HG02763 (cell line): ENCODE results near the gene CAPN9.

Source experiments
- ATAC-seq: cut with Tn5 transposase; IDR thresholded peaks from one replicate; pipeline ENCODE4 v1.9.1; 2021; ENCODE audit warnings: mild to moderate bottlenecking, moderate library complexity; ENCODE audit not compliant: unreplicated experiment

The CAPN9 gene

DNA sequence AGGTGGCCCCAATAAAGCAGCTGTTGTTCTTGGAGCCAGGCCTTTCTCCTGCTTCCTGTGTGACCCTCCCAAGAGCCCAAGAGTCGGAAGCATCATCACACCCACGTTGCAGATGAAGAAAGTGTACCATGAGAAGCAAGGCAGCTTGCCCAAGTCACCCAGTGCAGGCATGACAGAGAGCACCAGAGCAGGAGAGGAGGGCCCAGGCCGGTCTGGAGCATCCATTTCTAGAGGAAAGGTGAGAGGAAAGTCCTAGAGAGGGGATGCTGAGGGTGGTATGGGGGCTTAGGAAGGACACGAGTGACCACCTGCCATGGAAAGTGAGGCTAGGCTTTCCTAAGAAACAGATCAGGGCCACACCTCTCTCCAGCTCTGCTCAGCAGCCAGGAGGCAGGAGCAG is 74.2 kb downstream of the CAPN9 start:
- no peak for ATAC-seq

- ATAC-seq = no peak
Observed at GRCh38 chr1:230822092-230822581, 74.9 kb downstream of the CAPN9 start.

GRCh38 chr1:230823426-230823825 is 76.2 kb downstream of the CAPN9 start:
- no peak for ATAC-seq

- no peak for ATAC-seq
Observed at GRCh38 chr1:230823931-230824381, 76.8 kb downstream of the CAPN9 start.

DNA sequence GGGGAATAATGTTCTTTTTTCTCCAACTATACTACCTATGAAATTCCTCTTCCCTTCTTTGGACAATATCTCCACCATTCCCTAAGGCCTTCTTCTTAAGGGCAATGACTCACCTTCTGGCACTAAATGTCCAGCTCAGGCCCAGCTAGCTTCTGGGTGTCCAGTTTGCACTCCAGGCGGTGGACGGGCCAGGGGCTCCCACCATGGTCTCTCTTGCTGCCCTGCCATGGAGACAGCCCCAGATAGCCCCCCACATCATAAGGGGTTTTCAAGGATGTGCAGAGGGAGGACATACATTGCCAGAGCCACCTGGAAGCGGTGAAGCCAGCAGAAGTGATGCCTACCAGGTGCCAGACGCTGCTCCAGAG is 77.3 kb downstream of the CAPN9 start:
- no peak for ATAC-seq

DNA sequence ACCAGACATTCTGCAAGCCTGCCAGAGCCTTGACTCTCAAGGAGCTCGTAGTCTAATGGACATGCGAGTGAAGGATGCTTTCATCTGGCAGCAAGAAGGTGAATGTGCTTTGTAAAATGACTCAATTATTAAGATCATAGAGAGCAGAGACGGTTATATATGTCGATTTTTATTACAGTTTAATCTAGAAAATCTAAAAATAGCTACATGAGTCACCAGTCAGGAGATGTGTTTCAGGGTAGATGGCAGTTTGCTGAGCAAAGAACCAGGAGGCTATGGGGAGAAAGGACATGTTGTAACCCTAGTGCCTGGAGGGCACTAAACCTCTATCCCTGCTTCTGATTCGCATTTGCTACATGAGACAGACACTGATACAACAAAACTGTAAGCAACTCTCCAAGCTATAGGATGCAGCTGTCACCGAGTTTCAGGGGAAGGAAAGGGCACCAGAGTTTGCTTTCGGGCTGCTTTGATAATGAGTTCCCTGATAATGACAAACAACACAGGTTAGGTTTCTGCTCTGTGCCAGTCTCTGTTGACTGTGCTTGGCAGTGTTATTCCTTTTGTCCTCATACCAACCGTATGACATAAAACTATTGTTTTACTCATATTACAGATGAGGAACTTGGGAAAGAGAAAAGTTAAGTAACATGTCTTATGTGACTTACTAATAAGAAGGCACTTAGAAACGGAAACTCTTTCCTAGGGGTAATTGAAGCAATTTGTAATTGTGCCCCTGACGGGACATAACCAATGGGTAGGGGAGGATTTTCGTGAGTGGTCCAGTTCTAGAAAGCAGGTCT is 77.9 kb downstream of the CAPN9 start:
- no peak for ATAC-seq

DNA sequence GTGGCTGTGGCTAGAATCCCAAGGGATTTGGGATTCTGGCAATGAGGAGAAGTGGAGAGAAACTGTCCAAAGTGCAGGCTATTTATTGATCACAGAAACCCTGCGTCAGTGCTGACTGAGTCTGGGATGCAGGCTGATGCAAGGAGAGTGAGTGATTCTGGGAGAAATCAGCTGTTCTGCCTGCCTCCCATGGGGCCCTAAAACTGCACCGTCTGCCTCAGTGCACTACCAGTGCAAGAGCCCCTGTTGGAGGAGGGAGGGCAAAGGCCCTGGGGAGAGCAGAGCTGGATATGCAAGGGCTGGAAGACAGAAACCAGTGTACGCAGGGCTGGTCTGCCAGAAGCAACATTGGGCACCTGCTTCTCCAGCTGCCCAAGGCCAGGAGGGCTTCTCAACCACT is 78.6 kb downstream of the CAPN9 start:
- ATAC-seq = no peak

GRCh38 chr1:230826166-230826875 is 79.1 kb downstream of the CAPN9 start:
- no peak for ATAC-seq

- no peak for ATAC-seq
Observed at GRCh38 chr1:230827081-230827681, 80.0 kb downstream of the CAPN9 start.

GRCh38 chr1:230827801-230828200 is 80.6 kb downstream of the CAPN9 start:
- no peak for ATAC-seq

DNA sequence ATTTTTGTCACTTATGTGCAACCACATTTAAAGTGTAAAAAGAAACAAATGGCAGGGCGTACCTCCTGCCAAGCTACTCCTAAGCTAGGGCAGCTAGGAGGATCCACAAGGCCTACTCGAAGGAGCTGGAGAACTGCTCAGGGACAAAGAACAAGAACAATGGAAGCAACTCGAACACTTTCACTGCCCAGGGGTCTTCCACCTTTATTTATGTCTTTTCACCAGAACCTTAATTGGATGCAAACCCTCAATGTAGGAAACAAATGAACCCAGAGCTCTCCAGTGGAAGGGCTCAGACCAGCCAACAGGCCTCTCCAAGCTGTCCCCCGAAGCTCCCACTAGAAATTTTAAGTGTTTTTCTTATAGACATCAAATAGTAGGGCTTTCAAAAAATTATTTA is 81.2 kb downstream of the CAPN9 start:
- ATAC-seq = no peak

GRCh38 chr1:230831771-230832170 is 84.6 kb downstream of the CAPN9 start:
- ATAC-seq = no peak

GRCh38 chr1:230832476-230832875 is 85.3 kb downstream of the CAPN9 start:
- no peak for ATAC-seq

DNA sequence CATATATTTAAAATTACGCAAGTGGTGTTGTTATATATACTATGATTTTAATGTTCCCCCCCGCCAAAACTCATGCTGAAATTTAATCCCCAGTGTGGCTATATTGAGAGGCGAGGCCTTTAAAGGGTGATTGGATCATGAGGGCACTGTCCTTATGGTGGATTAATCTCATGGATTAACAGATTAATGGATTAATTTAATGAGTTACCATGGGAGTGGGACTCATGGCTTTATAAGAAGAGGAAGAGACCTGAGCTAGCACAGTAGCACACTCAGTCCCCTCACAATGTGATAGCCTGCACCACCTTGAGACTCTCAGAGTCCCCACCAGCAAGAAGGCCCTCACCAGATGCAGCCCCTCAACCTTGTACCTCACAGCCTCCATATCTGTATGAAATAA is 86.3 kb downstream of the CAPN9 start:
- ATAC-seq = no peak

- ATAC-seq = no peak
Observed at GRCh38 chr1:230834292-230834691, 87.1 kb downstream of the CAPN9 start.

DNA sequence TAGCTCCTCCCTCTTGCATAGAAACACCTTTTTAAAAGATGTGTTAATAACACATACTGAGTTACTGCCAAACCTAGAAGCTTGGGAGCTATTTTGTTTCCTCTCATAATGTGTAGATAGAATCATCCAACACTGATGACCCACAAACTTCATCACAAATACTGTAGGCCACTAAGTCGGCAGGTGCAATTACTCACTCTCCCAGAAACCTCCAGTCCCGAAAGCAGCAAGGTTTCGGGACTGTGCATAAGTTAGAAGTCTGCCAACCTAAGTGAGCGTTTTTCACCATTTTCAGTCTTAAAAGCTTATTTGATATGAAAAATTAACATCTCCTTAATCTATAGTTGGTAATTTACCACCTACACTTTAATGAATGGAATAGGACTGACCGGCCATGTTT is 89.2 kb downstream of the CAPN9 start:
- ATAC-seq = no peak

DNA sequence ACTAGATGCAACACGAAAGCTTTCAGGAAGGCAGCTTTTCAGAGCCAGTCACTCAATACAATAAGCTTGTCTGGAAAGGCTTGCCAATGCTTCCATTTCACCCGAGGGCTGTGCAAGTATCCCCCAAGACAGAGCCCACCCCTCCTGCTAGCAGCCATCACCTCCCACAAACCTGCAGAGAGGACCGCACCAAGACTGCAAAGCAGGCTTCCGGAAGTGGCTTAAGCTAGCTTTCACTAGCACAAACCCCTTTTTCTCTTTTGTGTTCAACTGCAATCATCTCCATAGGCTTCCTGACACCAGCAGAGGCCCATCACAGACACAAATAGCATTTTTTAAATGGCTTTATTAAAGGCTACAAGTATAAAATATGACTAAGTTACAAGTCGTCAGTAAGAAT is 89.6 kb downstream of the CAPN9 start:
- no peak for ATAC-seq

- ATAC-seq = no peak
Observed at GRCh38 chr1:230839173-230839572, 92.0 kb downstream of the CAPN9 start.

DNA sequence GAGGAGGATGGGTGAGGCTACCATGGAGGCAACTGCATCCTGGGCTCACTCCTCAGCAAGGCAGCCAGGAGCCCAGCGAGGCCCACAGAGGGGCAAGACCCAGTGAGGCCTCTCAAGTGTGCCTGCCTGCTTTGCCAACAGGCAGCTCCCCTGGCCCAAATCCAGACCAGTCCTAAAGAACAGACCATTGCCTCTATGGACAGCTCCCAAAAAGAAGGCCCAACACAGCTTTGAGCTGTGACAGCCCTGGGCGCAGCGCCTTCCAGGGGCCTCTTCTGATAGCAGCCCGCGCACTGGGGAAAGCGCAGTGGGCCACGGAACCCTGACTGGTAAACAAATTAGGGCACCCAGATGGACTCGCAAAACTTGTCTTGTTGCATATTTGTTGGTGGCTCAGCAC is 95.6 kb downstream of the CAPN9 start:
- ATAC-seq = no peak

GRCh38 chr1:230843503-230844309 is 96.5 kb downstream of the CAPN9 start:
- no peak for ATAC-seq

DNA sequence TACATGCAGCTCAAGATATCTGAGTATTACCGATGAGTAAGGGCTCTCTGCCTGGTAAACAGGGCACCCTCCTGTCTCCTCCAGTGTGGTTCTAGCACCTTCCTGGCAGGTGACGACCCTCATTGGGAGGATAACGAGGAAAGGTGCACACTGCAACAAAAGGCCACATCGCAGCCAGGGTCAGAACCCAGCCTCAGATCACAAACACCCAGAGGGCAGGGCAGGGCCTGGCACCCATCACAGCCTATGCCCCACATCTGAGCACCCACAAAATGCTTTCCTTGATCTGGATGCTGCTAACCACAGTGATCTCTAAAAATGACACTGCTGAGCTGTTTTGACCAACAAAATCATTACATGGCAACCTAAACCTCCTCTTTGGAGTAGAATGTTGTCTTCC is 97.4 kb downstream of the CAPN9 start:
- no peak for ATAC-seq
